GM12878 (cell line): Measurements from ENCODE around the gene CSMD2. TPM values are rescaled to one million over a fixed set of nuclear protein-coding genes. Genes with fewer than 3 reads are reported as not detected.

Source experiments
- E2F4 ChIP-seq: IDR thresholded peaks from 2 replicates; pipeline ENCODE4 v1.6.1; 2012; ENCODE audit warnings: low read depth, low read length, improper control_type of control experiment
- ELK1 ChIP-seq: IDR thresholded peaks from 2 replicates; pipeline ENCODE4 v1.6.1; 2012; ENCODE audit warnings: low read depth, low read length, improper control_type of control experiment
- HSF1 ChIP-seq: fragments of 150-350 bp; IDR thresholded peaks from 2 replicates; pipeline ENCODE4 v1.6.1; 2014; ENCODE audit warnings: mild to moderate bottlenecking, low read depth, low read length
- POU2F2 ChIP-seq: IDR thresholded peaks from 3 replicates; pipeline ENCODE4 v1.6.1; 2011; ENCODE audit warnings: low read depth, mild to moderate bottlenecking, low read length, borderline replicate concordance
- PRDM15 ChIP-seq: fragments of 450-650 bp; formaldehyde crosslinking; IDR thresholded peaks from 2 replicates; pipeline ENCODE4 v1.4.0; 2020; ENCODE audit warnings: mild to moderate bottlenecking, moderate library complexity
- TCF7 ChIP-seq: IDR thresholded peaks from 2 replicates; pipeline ENCODE4 v1.6.1; 2014; ENCODE audit warnings: antibody characterized with exemption, borderline replicate concordance
- ZSCAN29 ChIP-seq: fragments of 450-650 bp; IDR thresholded peaks from 2 replicates; pipeline ENCODE4 v1.6.1; 2017; ENCODE audit warnings: mild to moderate bottlenecking, moderate library complexity
- polyA plus RNA-seq, 11 experiments: library from polyadenylated mRNA; depleted of rRNA in 4 of 11; unstranded in 6 of 11; stranded (reverse) in 5 of 11; fragments of >200 nt; fragmentation: Nextera tagmentation in 4 of 11; fragmentation: Illumina TruSeq in 1 of 11; extraction: Ambion mirVana in 4 of 11; extraction: Trizol in 1 of 11; gene quantifications; 1 replicate in 1 of 11; 2 replicates in 10 of 11; pipeline versions ENCODE4 v1.2.1 to v1.2.3, GENCODE V29; 2011 to 2016; ENCODE audit warnings: inconsistent platforms in 2 of 11, missing spikeins in 2 of 11, low read depth in 1 of 11
- total RNA-seq, 4 experiments: library from RNA; depleted of rRNA in 3 of 4; stranded (reverse); fragments of >200 nt in 3 of 4; fragmentation: Illumina TruSeq in 1 of 4; extraction: Trizol in 1 of 4; gene quantifications; 2 replicates each; pipeline versions ENCODE4 v1.2.1 to v1.2.3, GENCODE V29; 2013 to 2021

The CSMD2 gene
- total and polyA plus RNA-seq, 10 of the 15 experiments (the other 5 are each of a cell fraction or from before 2014, with no cell fraction given) = under 0.01 TPM; not detected in 9

GRCh38 chr1:34025675-34026074 lies 139.4 kb downstream of the CSMD2 start (continued):
- TF ChIP-seq ELK1 = no peak
- no peak for TF ChIP-seq PRDM15 (CRISPR knock-in tag)
- no peak for TF ChIP-seq ZSCAN29
- no peak for TF ChIP-seq TCF7
- TF ChIP-seq HSF1 = no peak
- no peak for TF ChIP-seq POU2F2
- TF ChIP-seq E2F4 = no peak
